HG03097 (cell line): ENCODE results near the gene SPO11.

ENCODE experiments used
- ATAC-seq: cut with Tn5 transposase; IDR thresholded peaks from one replicate; pipeline ENCODE4 v1.9.1; 2021; ENCODE audit not compliant: unreplicated experiment, low FRiP score

The SPO11 gene

GRCh38 chr20:57329608-57330221 is at the start of gene SPO11:
SPO11 (plus strand) TSS chr20:57329803; CDS start chr20:57329868, 65 bp downstream.
- ATAC-seq: no peak

- ATAC-seq: no peak
Measured at GRCh38 chr20:57280221-57280620, 49.4 kb upstream of the SPO11 start.

- no peak for ATAC-seq
Measured at GRCh38 chr20:57281900-57282299, 47.7 kb upstream of the SPO11 start.

- no peak for ATAC-seq
Measured at GRCh38 chr20:57282670-57283361, 46.8 kb upstream of the SPO11 start.

- ATAC-seq: no peak
Measured at GRCh38 chr20:57283860-57284259, 45.7 kb upstream of the SPO11 start.

- no peak for ATAC-seq
Measured at GRCh38 chr20:57287007-57287880, 42.4 kb upstream of the SPO11 start.

- ATAC-seq: no peak
Measured at GRCh38 chr20:57287901-57288300, 41.7 kb upstream of the SPO11 start.

GRCh38 chr20:57288651-57289277 is 40.8 kb upstream of the SPO11 start:
- no peak for ATAC-seq

- no peak for ATAC-seq
Measured at GRCh38 chr20:57289391-57290177, 40.0 kb upstream of the SPO11 start.

- ATAC-seq: no peak
Measured at GRCh38 chr20:57290178-57290484, 39.5 kb upstream of the SPO11 start.

GRCh38 chr20:57291003-57291402 is 38.6 kb upstream of the SPO11 start:
- ATAC-seq: no peak

- no peak for ATAC-seq
Measured at GRCh38 chr20:57291694-57292093, 37.9 kb upstream of the SPO11 start.

- ATAC-seq: no peak
Measured at GRCh38 chr20:57292611-57293010, 37.0 kb upstream of the SPO11 start.

- ATAC-seq: no peak
Measured at GRCh38 chr20:57293995-57294394, 35.6 kb upstream of the SPO11 start.

- no peak for ATAC-seq
Measured at GRCh38 chr20:57294550-57294949, 35.1 kb upstream of the SPO11 start.

- ATAC-seq: no peak
Measured at GRCh38 chr20:57298457-57298856, 31.1 kb upstream of the SPO11 start.

- no peak for ATAC-seq
Measured at GRCh38 chr20:57301026-57301425, 28.6 kb upstream of the SPO11 start.

GRCh38 chr20:57306747-57307146 is 22.9 kb upstream of the SPO11 start:
- no peak for ATAC-seq

GRCh38 chr20:57308451-57309271 is 20.9 kb upstream of the SPO11 start:
- no peak for ATAC-seq
